HepG2 (cell line): ENCODE results near the gene HES1. TPM values are rescaled to one million over a fixed set of nuclear protein-coding genes. Genes with fewer than 3 reads are reported as not detected.

Source experiments
- ARHGAP35 ChIP-seq: sonication (generic); formaldehyde crosslinking; IDR thresholded peaks from 2 replicates; pipeline ENCODE4 v1.9.0; 2022; ENCODE audit warnings: mild to moderate bottlenecking, inconsistent platforms, moderate library complexity, missing genetic modification reagents, borderline replicate concordance
- ASH2L ChIP-seq: fragments of 300-600, 200-600 bp; sonication (generic); IDR thresholded peaks from 2 replicates; pipeline ENCODE4 v1.7.0; 2017; ENCODE audit warnings: low read depth, mild to moderate bottlenecking, moderate library complexity, mixed read lengths, low read length; ENCODE audit not compliant: insufficient read length
- BHLHE40 ChIP-seq: IDR thresholded peaks from 2 replicates; pipeline ENCODE4 v1.6.1; 2011; ENCODE audit warnings: low read length, improper control_type of control experiment
- CBX1 ChIP-seq: IDR thresholded peaks from one replicate; pipeline ENCODE4 v1.6.1; 2016; ENCODE audit warnings: antibody characterized with exemption, low read depth
- CCDC6 ChIP-seq: sonication (generic); formaldehyde crosslinking; IDR thresholded peaks from 2 replicates; pipeline ENCODE4 v1.8.1; 2022; ENCODE audit warnings: mild to moderate bottlenecking, missing genetic modification reagents, moderate library complexity
- ELF1 ChIP-seq: sonication (generic); formaldehyde crosslinking; IDR thresholded peaks from 2 replicates; pipeline ENCODE4 v1.4.0; 2020; ENCODE audit warnings: missing genetic modification reagents
- FOSL1 ChIP-seq: sonication (generic); formaldehyde crosslinking; IDR thresholded peaks from 2 replicates; pipeline ENCODE4 v1.9.0; 2021; ENCODE audit warnings: missing genetic modification reagents, borderline replicate concordance
- FOXC1 ChIP-seq: sonication (generic); formaldehyde crosslinking; IDR thresholded peaks from 2 replicates; pipeline ENCODE4 v1.8.0; 2022; ENCODE audit warnings: mild to moderate bottlenecking, missing genetic modification reagents, borderline replicate concordance
- KLF11 ChIP-seq: IDR thresholded peaks from 2 replicates; pipeline ENCODE4 v1.6.1; 2016; ENCODE audit warnings: missing compliant biosample characterization
- KLF6 ChIP-seq: IDR thresholded peaks from 2 replicates; pipeline ENCODE4 v1.8.0; 2016; ENCODE audit warnings: missing biosample characterization, missing genetic modification reagents
- MEF2D ChIP-seq: sonication (generic); formaldehyde crosslinking; IDR thresholded peaks from 2 replicates; pipeline ENCODE4 v1.5.1; 2020; ENCODE audit warnings: mild to moderate bottlenecking, missing genetic modification reagents
- MTERF4 ChIP-seq: sonication (generic); formaldehyde crosslinking; IDR thresholded peaks from 2 replicates; pipeline ENCODE4 v1.8.0; 2023; ENCODE audit warnings: mild to moderate bottlenecking, missing genetic modification reagents
- NFIC ChIP-seq: IDR thresholded peaks from 2 replicates; pipeline ENCODE4 v1.6.1; 2012; ENCODE audit warnings: mild to moderate bottlenecking, low read length, inconsistent platforms
- PCBP1 ChIP-seq: fragments of 200-400 bp; formaldehyde crosslinking; IDR thresholded peaks from 2 replicates; pipeline ENCODE4 v1.6.1; 2017; ENCODE audit warnings: mild to moderate bottlenecking, low read depth, low read length, borderline replicate concordance
- TFDP1 ChIP-seq: IDR thresholded peaks from 2 replicates; pipeline ENCODE4 v1.6.1; 2016; ENCODE audit warnings: missing compliant biosample characterization, missing genetic modification reagents, borderline replicate concordance
- THRA ChIP-seq: sonication (generic); formaldehyde crosslinking; IDR thresholded peaks from 2 replicates; pipeline ENCODE4 v1.4.0; 2020; ENCODE audit warnings: missing genetic modification reagents, borderline replicate concordance
- ZEB1 ChIP-seq: IDR thresholded peaks from 2 replicates; pipeline ENCODE4 v1.6.1; 2012; ENCODE audit warnings: mild to moderate bottlenecking, low read depth, inconsistent platforms; ENCODE audit not compliant: insufficient replicate concordance
- ZFP82 ChIP-seq: sonication (generic); formaldehyde crosslinking; IDR thresholded peaks from 2 replicates; pipeline ENCODE4 v1.5.1; 2020; ENCODE audit warnings: mild to moderate bottlenecking, missing genetic modification reagents, borderline replicate concordance
- ZNF12 ChIP-seq: sonication (generic); formaldehyde crosslinking; IDR thresholded peaks from 2 replicates; pipeline ENCODE4 v1.5.0; 2020; ENCODE audit warnings: missing genetic modification reagents
- ZNF558 ChIP-seq: sonication (generic); formaldehyde crosslinking; IDR thresholded peaks from 2 replicates; pipeline ENCODE4 v1.9.0; 2022; ENCODE audit warnings: mild to moderate bottlenecking, missing genetic modification reagents, borderline replicate concordance
- ZNF564 ChIP-seq: sonication (generic); formaldehyde crosslinking; IDR thresholded peaks from 2 replicates; pipeline ENCODE4 v1.8.1; 2023; ENCODE audit warnings: mild to moderate bottlenecking, missing genetic modification reagents
- ZNF597 ChIP-seq: sonication (generic); formaldehyde crosslinking; IDR thresholded peaks from 2 replicates; pipeline ENCODE4 v1.5.0; 2020; ENCODE audit warnings: missing genetic modification reagents
- ZNF780A ChIP-seq: sonication (generic); formaldehyde crosslinking; IDR thresholded peaks from 2 replicates; pipeline ENCODE4 v1.8.0; 2022; ENCODE audit warnings: mild to moderate bottlenecking, missing genetic modification reagents, moderate library complexity
- polyA plus RNA-seq, 8 experiments: library from polyadenylated mRNA; depleted of rRNA in 3 of 8; stranded (reverse) in 7 of 8; unstranded in 1 of 8; fragments of >200 nt; fragmentation: Illumina TruSeq in 4 of 8; extraction: Trizol in 4 of 8; gene quantifications; 2 replicates each; pipeline versions ENCODE4 v1.2.1 to v1.2.3, GENCODE V29; 2011 to 2016; ENCODE audit warnings: low read depth in 4 of 8, missing spikeins in 1 of 8, mixed read lengths in 1 of 8; ENCODE audit not compliant: insufficient read depth in 1 of 8
- total RNA-seq, 5 experiments: library from RNA; depleted of rRNA; stranded (reverse); fragments of >200 nt; fragmentation: Illumina TruSeq; extraction: Trizol; gene quantifications; 2 replicates each; pipeline ENCODE4 v1.2.3, GENCODE V29; 2016; ENCODE audit warnings: low read depth in 1 of 5
- TF ChIP-seq, protein P1 (sequence below): sonication (generic); formaldehyde crosslinking; IDR thresholded peaks from 2 replicates; pipeline ENCODE4 v1.5.0; 2020; ENCODE audit warnings: mild to moderate bottlenecking, low read depth, missing genetic modification reagents, borderline replicate concordance

HES1 gene
- total and polyA plus RNA-seq, 2 of the 13 experiments (the other 11 are each of a cell fraction or from before 2014, with no cell fraction given), result 15.4 to 19.8 TPM

GRCh38 chr3:194112120-194113106, 23.5 kb upstream of the HES1 start (continued):
- no peak for TF ChIP-seq ELF1 (CRISPR knock-in tag)
- TF ChIP-seq MTERF4, result no peak
- TF ChIP-seq FOSL1 (CRISPR knock-in tag), result no peak
- TF ChIP-seq ZNF558 (CRISPR knock-in tag), result no peak
- TF ChIP-seq NFIC, result peak; percentile 71
- TF ChIP-seq THRA, result peak; percentile 60; the same call in 1 of the 2 replicates
- no peak for TF ChIP-seq KLF6 (CRISPR knock-in tag)
- 0 out of 2 replicates have a peak, but pooled peaks have one; percentile 33 for TF ChIP-seq ZNF564 (CRISPR knock-in tag)
- no peak for TF ChIP-seq KLF11 (CRISPR knock-in tag)
- peak; percentile 52; the same call in 1 of the 2 replicates for TF ChIP-seq CCDC6
- TF ChIP-seq CBX1, result no peak
- TF ChIP-seq ZEB1, result peak; percentile 93
- no peak for TF ChIP-seq PCBP1
- TF ChIP-seq ZNF597 (CRISPR knock-in tag), result no peak
- TF ChIP-seq BHLHE40, result no peak
- TF ChIP-seq MEF2D (CRISPR knock-in tag), result peak; percentile 36; the same call in 1 of the 2 replicates
- peak; percentile 77 for TF ChIP-seq ASH2L
- no peak for TF ChIP-seq ZNF12 (CRISPR knock-in tag)
- TF ChIP-seq FOXC1 (CRISPR knock-in tag), result no peak
- TF ChIP-seq ZNF780A (CRISPR knock-in tag), result no peak
- no peak for TF ChIP-seq TFDP1
- TF ChIP-seq ARHGAP35 (CRISPR knock-in tag), result no peak
- TF ChIP-seq ZFP82 (CRISPR knock-in tag), result no peak
- TF ChIP-seq, protein P1, sequence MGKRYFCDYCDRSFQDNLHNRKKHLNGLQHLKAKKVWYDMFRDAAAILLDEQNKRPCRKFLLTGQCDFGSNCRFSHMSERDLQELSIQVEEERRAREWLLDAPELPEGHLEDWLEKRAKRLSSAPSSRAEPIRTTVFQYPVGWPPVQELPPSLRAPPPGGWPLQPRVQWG, result no peak
